Glomerular visceral epithelial cell (primary cell): ENCODE results near the gene MYH14.

Experiments
- DNase-seq: peaks from one replicate; pipeline ENCODE4 v3.0.0-alpha.2; 2016; ENCODE audit errors: extremely low spot score

MYH14 gene

DNA sequence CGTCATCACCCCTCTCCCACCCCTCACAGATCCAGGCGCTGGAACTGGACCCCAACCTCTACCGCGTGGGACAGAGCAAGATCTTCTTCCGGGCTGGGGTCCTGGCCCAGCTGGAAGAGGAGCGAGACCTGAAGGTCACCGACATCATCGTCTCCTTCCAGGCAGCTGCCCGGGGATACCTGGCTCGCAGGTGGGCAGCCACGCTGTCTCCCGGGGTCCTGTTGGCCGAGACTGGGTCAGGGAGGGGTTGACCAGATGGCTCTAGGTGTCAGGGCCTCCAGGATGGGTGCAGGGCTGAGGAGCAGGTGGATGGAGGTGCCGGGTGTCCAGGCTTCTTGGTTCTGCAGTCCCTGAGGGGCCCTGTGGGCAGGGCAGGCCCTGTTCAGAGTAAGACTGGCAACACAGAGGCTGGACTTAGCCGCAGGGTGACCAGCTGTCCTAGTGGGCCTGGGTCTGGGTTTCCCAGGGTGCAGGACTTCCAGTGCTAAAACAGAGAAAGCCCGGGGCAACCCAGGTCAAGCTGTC lies 58.1 kb downstream of the MYH14 start:
- no peak for DNase-seq

DNA sequence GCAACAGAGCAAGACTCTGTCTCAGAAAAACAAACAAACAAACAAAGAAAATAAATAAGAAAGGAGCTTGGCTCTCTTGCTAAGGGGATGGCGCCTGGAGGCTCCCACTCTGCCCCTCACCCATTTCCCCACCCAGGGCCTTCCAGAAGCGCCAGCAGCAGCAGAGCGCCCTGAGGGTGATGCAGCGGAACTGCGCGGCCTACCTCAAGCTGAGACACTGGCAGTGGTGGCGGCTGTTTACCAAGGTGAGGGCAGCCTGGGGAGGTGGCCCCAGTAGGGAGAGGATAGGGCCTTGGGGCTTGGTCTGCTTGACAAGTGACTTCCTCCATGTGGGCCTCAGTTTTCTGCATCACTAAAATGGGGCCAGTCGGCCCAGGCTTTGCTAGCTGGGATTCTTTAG lies 59.8 kb downstream of the MYH14 start:
- no peak for DNase-seq

DNA sequence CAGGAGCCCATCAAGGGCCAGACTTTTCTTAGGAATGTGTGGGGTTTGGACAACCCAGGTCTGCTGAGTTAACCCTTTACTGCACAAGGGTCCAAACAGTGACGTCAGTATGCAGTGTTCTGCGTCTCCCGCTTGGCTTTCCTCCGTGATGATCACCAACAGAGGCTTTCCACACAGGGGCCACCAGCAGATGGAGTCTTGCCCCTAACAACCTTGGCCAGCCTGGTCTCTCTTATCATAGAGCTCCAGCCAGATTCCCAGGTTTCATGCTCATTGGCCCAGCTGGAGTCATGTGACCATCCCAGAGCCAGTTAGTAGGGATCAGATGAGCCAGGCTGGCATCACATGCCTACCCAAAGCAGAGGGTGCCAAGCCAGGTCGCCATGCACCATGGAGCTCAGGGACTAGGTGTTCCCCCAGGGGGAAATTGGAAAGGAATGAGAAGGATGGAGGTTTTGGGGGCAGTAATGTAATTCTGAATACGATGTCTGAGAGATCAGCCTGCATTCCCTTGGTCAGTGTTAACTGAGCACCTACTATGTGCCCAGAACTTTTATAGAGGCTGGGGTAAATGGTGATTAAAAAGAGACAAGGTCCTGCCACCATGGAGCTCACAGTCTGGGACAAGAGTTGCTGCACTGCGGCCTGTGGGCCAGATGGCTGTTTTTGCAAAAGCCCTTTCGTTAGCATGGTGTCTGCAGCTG lies 61.2 kb downstream of the MYH14 start:
- no peak for DNase-seq

DNA sequence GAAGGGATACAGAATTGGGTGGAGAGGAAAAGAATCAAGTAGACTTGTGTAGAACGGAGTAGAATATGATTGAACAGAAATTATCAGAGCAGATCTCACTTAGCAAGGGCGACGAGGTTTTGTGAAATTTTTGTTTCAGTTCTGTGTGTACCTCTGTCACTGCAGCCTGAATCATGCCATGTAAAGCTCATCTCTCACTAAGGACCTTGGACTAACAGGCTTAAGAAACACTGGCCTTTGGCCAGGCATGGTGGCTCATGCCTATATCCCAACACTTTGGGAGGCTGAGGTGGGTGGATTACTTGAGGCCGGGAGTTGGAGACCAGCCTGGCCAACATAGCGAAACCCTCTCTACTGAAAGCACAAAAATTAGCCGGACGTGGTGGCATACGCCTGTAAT lies 62.6 kb downstream of the MYH14 start:
- no peak for DNase-seq

DNA sequence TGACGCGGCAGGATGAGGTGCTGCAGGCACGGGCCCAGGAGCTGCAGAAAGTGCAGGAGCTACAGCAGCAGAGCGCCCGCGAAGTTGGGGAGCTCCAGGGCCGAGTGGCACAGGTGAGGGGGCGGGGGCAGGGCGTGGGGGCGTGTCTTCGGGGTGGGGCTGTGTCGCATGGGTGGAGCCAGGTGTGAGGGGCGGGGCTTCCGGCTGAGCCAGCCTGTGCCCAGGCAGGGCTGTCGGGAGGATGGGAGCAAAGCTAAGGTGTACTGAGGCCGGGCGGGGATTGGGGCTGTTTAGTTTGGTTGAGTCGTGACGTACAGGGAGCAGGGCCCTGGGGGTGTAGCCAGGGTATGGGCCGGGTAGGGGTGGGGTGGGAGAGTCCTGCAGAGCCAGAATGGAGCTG lies 63.5 kb downstream of the MYH14 start:
- DNase-seq = no peak

DNA sequence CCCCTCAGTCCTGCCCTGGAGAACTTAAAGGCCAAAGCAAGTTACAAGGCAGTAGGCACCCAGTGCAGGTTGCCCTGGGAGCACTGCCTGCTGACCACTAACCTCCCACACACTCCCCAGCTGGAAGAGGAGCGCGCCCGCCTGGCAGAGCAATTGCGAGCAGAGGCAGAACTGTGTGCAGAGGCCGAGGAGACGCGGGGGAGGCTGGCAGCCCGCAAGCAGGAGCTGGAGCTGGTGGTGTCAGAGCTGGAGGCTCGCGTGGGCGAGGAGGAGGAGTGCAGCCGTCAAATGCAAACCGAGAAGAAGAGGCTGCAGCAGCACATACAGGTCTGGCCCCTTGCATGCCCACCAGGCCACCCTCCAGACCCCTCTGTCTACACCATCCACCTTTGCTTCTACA lies 64.6 kb downstream of the MYH14 start:
- DNase-seq = no peak

DNA sequence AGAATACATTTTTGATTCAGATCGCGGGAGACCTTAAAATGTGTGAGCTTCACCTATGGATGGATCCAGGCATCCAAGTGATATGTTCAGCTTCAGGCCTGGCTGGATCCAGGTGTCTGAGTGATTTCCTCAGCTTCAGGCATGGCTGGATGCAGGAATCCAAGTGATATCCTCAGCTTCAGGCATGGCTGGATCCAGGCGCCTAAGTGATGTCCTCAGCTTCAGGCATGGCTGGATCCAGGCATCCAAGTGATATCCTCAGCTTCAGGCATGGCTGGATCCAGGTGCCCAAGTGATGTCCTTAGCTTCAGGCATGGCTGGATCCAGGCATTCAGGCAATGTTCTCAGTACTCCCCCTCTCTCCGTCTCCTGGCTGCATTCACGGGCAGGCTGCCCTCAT lies 65.1 kb downstream of the MYH14 start:
- no peak for DNase-seq

DNA sequence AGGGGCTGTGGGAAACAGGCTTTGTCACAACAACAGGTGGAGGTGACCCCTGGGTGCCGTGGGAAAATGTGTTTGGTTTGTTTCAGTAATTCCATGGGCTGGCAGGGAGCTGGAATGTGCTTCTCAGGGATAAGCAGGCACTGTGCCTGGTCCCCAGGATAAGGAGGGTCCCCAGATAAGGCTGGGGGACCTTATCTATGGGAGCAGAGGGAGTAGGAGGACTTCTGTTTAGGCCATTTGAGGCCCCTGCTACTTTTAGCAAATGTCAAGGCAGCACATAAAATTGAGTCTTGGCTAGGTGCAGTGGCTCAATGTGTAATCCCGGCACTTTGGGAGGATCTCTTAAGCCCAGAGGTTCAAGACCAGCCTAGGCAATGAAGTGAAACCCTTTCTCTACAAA lies 66.2 kb downstream of the MYH14 start:
- DNase-seq = no peak

DNA sequence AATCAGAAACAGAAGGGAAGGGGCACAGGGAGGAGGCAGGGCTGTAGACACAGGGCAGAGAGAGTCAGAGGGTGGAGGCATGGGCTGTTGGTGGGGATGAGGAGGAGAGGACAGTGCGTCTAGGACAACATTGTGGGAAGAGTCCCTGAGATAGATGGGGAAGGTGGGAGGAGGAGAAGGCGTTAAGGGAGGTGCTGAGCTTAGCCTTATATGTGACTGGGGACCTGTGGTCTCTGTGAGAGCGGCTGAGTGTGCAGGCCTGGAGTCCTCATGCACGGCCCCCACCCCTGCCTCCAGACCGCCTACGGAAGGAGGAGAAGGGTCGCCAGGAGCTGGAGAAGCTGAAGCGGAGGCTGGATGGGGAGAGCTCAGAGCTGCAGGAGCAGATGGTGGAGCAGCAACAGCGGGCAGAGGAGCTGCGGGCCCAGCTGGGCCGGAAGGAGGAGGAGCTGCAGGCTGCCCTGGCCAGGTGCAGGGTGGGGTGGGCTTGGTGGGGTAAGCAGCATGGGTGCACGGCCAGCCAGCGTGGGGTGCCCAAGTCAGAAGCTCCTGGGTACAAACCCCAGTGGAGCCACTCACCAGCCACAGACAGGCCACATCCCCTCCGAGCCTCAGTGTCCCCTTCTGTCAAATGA lies 69.0 kb downstream of the MYH14 start:
- DNase-seq = no peak

DNA sequence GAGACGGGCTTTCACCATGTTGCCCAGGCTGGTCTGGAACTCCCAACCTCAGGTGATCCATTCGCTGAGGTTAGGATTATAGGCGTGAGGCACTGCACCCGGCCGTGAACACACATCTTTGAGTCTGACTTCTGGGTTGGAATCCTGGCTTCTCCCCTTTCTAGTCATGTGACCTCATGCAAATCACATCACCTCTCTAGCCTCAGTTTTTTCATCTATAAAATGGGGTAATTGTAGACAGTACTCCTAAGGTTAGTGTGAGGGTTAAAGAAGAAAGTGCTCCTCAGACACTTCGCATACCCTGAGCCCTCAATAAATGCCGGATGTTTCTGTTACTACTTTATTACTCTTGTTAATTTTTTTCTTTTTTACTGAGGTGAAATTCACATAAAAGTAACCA lies 70.4 kb downstream of the MYH14 start:
- no peak for DNase-seq

DNA sequence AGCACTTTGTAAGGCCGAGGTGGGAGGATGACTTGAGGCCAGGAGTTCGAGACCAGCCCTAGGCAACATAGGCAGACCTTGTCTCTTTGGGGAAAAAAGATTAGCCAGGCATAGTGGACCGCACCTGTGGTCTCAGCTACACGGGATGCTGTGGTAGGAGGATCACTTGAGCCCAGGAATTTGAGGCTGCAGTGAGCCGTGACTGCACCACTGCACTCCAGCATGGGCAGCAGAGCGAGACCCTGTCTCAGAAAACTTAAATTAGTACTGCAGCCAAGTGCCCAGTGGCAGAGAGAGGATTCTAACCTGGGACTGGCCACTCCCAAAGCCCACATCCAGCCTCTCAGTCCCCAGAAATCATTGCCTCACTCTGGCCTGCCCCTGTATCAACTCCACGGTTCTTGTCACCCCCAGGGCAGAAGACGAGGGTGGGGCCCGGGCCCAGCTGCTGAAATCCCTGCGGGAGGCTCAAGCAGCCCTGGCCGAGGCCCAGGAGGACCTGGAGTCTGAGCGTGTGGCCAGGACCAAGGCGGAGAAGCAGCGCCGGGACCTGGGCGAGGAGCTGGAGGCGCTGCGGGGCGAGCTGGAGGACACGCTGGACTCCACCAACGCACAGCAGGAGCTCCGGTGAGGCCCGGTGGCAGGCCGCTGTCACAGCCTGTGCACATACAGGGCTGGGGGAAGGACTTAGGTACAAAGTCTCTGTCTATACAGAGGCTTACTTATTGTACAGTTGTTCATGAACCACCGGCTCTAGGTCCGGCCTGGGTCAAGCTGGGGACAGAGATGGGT lies 72.4 kb downstream of the MYH14 start:
- DNase-seq = peak; percentile 37

DNA sequence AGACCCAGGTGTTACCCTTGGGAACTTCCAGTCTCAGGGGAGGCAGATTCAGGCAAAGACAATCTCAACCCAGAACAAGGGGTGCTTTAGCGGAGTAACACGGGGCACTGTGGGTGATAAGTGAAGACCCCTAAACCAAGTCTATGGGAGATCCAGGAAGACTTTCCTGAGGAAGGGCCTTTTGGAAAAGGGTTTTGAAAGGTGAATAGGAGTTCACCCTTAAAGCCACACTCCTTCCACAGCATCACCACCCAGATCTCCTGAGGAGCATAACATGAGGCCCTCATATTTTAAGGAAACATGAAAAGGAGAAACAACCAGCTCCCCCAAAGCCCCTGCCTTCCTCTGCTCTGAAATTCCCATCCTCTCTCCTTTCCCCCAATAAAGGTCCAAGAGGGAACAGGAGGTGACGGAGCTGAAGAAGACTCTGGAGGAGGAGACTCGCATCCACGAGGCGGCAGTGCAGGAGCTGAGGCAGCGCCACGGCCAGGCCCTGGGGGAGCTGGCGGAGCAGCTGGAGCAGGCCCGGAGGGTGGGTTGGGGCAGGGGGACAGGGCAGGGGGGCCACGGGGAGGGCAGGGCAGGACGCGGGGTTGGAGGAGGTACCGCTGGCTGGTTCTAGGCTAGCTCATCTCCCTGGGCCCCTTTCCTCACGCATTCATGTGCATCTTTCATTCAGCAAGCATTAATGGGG lies 73.1 kb downstream of the MYH14 start:
- no peak for DNase-seq

DNA sequence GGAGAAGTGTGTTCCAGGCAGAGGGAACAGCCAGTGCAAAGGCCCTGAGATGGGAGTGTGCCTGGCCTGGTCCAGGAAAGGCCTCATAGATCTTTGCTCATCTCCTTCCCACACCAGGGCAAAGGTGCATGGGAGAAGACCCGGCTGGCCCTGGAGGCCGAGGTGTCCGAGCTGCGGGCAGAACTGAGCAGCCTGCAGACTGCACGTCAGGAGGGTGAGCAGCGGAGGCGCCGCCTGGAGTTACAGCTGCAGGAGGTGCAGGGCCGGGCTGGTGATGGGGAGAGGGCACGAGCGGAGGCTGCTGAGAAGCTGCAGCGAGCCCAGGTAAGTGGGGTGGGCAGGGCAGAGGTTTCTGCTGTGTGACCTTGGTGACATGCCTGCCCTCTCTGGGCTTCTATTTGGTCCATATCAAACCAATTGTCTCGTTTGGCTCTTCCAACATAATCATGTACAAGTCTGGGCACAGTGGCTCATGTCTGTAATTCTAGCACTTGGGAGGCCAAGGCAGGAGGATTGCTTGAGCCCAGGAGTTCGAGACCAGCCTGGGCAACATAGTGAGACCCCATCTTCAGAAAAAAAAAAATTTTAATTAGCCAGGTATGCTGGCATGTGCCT lies 74.7 kb downstream of the MYH14 start:
- DNase-seq = no peak

DNA sequence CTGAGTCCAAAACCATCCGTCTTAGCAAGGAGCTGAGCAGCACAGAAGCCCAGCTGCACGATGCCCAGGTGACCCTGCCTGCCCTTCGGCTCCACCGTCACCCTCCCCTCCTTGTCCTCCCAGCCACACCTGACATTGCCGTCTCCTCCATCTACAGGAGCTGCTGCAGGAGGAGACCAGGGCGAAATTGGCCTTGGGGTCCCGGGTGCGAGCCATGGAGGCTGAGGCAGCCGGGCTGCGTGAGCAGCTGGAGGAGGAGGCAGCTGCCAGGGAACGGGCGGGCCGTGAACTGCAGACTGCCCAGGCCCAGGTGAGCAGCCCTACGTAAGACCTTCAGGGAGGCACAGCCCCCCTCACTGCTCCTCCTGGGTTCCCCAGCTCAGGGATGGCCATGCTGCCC lies 76.7 kb downstream of the MYH14 start:
- DNase-seq = no peak

DNA sequence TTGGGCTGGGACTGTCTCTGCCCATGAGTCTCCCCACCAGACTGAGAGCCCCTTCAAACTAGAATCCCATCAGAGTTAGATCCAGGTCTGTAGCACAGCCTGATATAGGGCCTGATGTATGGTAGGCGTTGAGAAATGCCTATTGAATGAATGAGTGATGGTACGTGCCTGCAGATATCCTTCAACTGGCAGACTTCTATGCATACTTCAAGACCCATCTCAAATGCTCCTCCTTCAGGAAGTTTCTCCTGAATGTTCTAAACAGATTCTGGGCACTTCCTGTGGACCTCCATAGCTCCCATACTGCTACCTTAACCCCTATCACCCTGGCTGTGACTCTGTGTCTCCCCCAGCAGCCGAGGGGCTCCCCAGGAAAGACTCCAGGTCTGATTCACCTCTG lies 77.6 kb downstream of the MYH14 start:
- DNase-seq = no peak

DNA sequence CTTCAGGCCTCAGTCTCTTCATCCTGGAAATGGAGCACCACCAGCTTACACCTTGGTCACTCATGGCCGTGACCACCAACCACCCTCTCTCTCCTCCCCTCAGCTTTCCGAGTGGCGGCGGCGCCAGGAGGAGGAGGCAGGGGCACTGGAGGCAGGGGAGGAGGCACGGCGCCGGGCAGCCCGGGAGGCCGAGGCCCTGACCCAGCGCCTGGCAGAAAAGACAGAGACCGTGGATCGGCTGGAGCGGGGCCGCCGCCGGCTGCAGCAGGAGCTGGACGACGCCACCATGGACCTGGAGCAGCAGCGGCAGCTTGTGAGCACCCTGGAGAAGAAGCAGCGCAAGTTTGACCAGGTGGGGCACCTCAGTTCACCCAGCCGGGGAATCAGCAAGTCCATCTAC lies 78.1 kb downstream of the MYH14 start:
- no peak for DNase-seq

DNA sequence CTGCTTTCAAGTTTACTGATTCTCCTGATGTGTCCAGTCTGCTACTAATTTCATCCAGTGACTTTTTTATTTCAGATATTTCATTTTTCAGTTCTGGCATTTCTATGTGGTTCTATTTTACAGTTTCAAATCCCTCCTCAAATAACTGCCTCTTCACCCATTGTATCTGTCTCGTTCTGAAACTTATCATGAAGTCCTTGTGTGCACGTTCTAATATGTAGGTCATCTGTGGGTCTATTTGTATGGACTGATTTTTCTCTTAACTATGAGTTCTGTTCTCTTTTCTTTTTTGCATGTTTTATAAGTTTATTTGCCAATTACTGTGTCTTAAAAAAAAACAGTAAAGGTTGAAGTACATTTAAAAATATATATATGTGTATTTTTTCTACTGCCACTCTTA lies 82.4 kb downstream of the MYH14 start:
- no peak for DNase-seq

DNA sequence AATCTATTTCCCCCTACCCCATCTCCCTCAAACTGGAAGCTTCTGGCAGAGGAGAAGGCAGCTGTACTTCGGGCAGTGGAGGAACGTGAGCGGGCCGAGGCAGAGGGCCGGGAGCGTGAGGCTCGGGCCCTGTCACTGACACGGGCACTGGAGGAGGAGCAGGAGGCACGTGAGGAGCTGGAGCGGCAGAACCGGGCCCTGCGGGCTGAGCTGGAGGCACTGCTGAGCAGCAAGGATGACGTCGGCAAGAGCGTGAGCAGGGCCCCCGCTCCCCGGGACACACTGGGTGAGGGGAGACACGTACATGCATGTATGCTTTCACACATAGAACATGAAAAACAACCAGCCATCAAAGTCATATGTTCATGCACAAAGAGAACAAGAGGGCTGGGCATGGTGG lies 83.0 kb downstream of the MYH14 start:
- no peak for DNase-seq

DNA sequence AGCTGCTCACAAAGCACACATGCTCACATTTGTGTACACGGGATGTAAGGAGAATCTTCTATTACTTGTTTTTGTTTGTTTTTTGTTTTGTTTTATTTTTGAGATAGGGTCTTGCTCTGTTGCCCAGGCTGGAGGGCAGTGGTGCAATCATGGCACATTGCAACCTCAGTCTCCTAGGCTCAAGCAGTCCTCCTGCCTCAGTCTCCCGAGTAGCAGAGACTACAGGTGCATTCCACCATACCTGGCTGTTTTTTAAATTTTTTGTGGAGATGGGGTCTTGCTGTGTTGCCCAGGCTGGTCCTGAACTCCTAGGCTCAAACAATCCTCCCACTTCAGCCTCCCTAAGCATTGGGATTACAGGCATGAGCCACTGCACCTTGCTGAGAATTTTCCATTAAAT lies 83.9 kb downstream of the MYH14 start:
- DNase-seq = no peak

DNA sequence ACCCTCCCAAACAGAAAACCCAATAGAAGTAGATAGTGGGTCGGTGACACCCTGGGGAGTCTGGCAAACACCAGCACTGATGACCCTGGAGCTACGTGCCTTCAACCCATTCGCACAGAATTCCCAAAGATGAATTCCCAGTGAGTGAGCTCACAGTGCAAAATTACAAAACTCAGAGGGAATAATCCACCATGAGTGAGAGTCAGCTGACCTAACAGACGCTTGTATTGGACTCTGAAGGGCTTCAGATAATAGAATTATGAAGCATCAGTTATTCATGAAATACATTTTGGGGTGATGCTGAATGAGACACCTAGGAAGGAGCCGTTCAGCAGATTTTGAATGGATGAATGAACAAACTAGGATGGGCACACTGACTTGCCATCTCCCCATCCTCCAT lies 85.5 kb downstream of the MYH14 start:
- DNase-seq = no peak

DNA sequence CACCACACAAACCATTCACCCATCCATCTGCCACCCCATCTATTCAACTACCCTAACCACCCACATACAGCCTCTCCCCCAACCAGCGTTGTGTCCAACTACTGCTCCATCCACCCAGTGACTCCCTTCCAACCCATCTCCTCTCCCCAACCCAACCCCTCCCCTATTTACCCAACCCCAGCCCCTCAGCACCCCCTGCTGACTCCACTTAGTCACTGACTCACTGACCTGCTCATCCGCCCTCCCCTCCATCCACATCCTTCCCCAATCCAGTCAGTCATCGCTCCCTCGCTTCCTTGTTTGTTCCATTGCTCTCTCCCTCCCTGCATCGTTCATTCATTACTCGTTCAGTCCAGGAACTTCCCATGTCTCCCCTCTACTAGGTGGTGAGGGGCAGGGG lies 86.6 kb downstream of the MYH14 start:
- DNase-seq = no peak

DNA sequence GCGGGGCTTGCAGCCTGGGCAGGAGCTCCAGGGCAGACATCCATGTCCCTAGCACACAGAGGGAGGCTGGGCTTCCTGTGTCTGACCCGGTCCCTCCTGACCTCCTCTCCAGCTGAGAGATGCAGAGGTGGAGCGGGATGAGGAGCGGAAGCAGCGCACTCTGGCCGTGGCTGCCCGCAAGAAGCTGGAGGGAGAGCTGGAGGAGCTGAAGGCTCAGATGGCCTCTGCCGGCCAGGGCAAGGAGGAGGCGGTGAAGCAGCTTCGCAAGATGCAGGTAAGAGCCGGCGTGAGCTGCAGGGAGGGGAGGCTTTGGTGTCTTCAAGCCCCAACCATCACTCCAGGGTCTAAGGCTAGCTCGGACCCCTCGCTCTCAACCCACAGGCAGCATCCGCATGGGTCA lies 87.4 kb downstream of the MYH14 start:
- no peak for DNase-seq
